ENCODE measurements around the gene MDM4. TPM values are rescaled to one million over a fixed set of nuclear protein-coding genes. Genes with fewer than 3 reads are reported as not detected.

The MDM4 gene
- total and polyA plus RNA-seq, 7 donors, result 5.0 to 67.0 (median 33.4) TPM

- H3K4me1 ChIP-seq, result peaks cover 16% of the 10 kb centered on the region
- H3K27ac ChIP-seq, result no peak overlapping the region
- H3K9me3 ChIP-seq, result no peaks in the 10 kb centered on the region
- H3K27me3 ChIP-seq (ENCODE audit: insufficient read depth in 3 of 3, low read length in 2 of 3), result no peaks in the 10 kb centered on the region
- DNase-seq, result no peak
- ATAC-seq, result no peak
- intact Hi-C loops (cut with DNase I), result loop anchor here (1.0 to 5.0 kb wide), 3 partner anchors 57 to 72 kb away; no protein-coding TSS in a partner anchor
- H3K4me3 ChIP-seq, result no peak overlapping the region
- WGBS, 3 donors, result 90 to 93% (median 92%) methylated on average over 4 of the region's 4 CpGs
- H3K36me3 ChIP-seq (ENCODE audit: insufficient read depth in 1 of 2, low read depth in 1 of 2), result no peaks in the 10 kb centered on the region
- TF ChIP-seq CTCF (IDR thresholded peaks at IDR 0.05), result no peak
Measured at GRCh38 chr1:204503913-204504519, 12.2 kb upstream of the MDM4 start.

DNA sequence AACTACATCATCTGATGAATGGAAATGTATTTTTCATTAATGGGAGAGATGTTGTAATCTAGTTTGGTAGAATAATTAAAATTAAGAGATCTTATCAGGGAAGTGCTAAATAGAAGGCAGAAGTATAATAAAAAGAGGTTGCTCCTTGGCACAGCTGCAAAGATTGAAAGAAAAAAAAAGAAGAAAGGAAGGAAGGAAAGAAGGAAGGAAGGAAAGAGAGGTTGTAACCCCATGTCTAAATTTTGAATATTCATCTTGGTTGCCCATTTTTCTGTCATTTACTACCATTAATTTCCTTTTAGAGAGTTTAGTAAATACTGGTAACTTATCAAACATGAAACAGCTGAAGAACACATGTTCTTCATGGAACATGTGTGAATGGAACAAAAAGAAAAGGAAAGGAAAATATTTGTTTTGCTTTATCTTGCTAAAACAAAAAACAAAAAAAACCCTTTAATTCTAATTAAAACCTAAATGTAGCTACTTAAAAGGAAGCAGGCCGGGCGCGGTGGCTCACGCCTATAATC is 10.5 kb upstream of the MDM4 start:
- H3K4me3 ChIP-seq, result peak overlapping the region; percentile 70
- peaks cover 16% of the 10 kb centered on the region for H3K4me1 ChIP-seq
- no peak for ATAC-seq
- 1 to 4% (median 1%) methylated on average over 4 of the region's 4 CpGs for WGBS, 3 donors
- no peak for TF ChIP-seq CTCF (IDR thresholded peaks at IDR 0.05)
- intact Hi-C loops (cut with DNase I), result no loop called here
- H3K36me3 ChIP-seq (ENCODE audit: insufficient read depth in 1 of 2, low read depth in 1 of 2), result no peaks in the 10 kb centered on the region
- H3K9me3 ChIP-seq, result no peaks in the 10 kb centered on the region
- peak overlapping the region; percentile 78 for H3K27ac ChIP-seq
- DNase-seq, result no peak
- no peaks in the 10 kb centered on the region for H3K27me3 ChIP-seq (ENCODE audit: insufficient read depth in 3 of 3, low read length in 2 of 3)

GRCh38 chr1:204506201-204506968 is 9.8 kb upstream of the MDM4 start:
- intact Hi-C loops (cut with DNase I), result no loop called here
- TF ChIP-seq CTCF (IDR thresholded peaks at IDR 0.05), result no peak
- peak; percentile 88 to 93 (median 90) for ATAC-seq
- Histone ChIP-seq H3K27ac (peak overlapping the region; percentile 78), H3K27me3 (ENCODE audit: insufficient read depth in 3 of 3, low read length in 2 of 3) (no peaks in the 10 kb centered on the region), H3K9me3 (no peaks in the 10 kb centered on the region), H3K4me1 (peaks cover 16% of the 10 kb centered on the region), H3K36me3 (ENCODE audit: insufficient read depth in 1 of 2, low read depth in 1 of 2) (no peaks in the 10 kb centered on the region), H3K4me3 (peak overlapping the region; percentile 70)
- WGBS, 3 donors, result 0 to 3% (median 0%) methylated on average over 26 to 27 of the region's 27 CpGs
- DNase-seq, result peak; percentile 51 to 77

DNA sequence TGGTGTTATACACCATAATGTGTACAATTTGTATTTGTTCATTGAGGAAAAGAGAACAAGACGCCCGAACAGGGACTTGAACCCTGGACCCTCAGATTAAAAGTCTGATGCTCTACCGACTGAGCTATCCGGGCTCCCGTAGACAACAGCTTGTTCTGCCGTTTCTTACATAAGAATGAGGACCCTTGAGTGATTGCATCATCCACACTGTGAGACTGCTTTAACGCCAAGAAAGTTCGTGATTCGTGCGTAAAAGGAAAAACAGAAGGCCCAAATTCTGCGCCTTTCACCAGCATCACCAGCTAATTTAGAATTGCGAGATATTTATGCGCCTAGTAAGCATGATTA is 9.3 kb upstream of the MDM4 start:
- 0 to 1% (median 1%) methylated on average over 13 of the region's 13 CpGs for WGBS, 3 donors
- Histone ChIP-seq H3K27me3 (ENCODE audit: insufficient read depth in 3 of 3, low read length in 2 of 3) (no peaks in the 10 kb centered on the region), H3K4me1 (peaks cover 16% of the 10 kb centered on the region), H3K9me3 (no peaks in the 10 kb centered on the region), H3K27ac (peak overlapping the region; percentile 78), H3K36me3 (ENCODE audit: insufficient read depth in 1 of 2, low read depth in 1 of 2) (no peaks in the 10 kb centered on the region), H3K4me3 (peak overlapping the region; percentile 70)
- intact Hi-C loops (cut with DNase I), result no loop called here
- ATAC-seq (peak; percentile 85 to 87 (median 86)), DNase-seq (peak; percentile 65 to 72)
- TF ChIP-seq CTCF (IDR thresholded peaks at IDR 0.05), result no peak
